HG02623 (cell line): ENCODE measurements around the gene ZBTB32.
"Not testable (repeated sequence)": the region's sequence is repeated elsewhere in the genome, so short reads cannot be mapped to it uniquely, and the experiment has no call there.

ENCODE experiments used
- ATAC-seq: cut with Tn5 transposase; IDR thresholded peaks from one replicate; pipeline ENCODE4 v1.9.1; 2021; ENCODE audit warnings: moderate library complexity; ENCODE audit not compliant: unreplicated experiment

ZBTB32 gene

DNA sequence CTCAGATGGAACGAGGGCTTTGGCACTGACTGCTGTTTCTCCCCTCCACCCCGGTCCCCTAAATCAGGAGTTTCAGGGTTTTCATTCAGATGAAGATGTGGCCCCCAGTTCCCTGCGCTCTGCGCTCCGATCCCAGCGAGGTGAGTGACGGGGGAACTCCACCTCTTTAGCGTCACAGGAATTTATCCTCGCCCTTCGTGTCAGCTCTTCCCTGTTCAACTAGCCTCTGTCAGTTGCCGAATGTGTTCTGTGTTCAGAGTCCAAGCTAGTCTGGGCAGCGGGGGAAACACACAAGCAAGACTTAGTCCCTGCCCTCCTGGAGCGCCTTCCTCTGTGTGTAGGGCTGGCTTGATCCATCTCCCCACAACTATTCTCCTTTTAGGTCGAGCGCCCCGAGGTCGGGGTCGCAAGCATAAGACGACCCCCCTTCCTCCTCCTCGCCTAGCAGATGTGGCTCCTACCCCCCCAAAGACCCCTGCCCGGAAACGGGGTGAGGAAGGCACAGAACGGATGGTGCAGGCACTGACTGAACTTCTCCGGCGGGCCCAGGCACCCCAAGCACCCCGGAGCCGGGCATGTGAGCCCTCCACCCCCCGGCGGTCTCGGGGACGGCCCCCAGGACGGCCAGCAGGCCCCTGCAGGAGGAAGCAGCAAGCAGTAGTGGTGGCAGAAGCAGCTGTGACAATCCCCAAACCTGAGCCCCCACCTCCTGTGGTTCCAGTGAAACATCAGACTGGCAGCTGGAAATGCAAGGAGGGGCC is 15.2 kb downstream of the ZBTB32 start:
- no peak for ATAC-seq

DNA sequence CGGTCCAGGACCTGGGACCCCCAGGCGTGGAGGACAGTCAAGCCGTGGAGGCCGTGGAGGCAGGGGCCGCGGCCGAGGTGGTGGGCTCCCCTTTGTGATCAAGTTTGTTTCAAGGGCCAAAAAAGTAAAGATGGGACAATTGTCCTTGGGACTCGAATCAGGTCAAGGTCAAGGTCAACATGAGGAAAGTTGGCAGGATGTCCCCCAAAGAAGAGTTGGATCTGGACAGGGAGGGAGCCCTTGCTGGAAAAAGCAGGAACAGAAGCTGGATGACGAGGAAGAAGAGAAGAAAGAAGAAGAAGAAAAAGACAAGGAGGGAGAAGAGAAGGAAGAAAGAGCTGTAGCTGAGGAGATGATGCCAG is 15.8 kb downstream of the ZBTB32 start:
- ATAC-seq = no peak

DNA sequence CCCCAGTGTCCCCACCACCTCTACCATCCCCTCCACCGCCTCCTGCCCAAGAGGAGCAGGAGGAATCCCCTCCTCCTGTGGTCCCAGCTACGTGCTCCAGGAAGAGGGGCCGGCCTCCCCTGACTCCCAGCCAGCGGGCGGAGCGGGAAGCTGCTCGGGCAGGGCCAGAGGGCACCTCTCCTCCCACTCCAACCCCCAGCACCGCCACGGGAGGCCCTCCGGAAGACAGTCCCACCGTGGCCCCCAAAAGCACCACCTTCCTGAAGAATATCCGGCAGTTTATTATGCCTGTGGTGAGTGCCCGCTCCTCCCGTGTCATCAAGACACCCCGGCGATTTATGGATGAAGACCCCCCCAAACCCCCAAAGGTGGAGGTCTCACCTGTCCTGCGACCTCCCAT is 16.3 kb downstream of the ZBTB32 start:
- no peak for ATAC-seq

DNA sequence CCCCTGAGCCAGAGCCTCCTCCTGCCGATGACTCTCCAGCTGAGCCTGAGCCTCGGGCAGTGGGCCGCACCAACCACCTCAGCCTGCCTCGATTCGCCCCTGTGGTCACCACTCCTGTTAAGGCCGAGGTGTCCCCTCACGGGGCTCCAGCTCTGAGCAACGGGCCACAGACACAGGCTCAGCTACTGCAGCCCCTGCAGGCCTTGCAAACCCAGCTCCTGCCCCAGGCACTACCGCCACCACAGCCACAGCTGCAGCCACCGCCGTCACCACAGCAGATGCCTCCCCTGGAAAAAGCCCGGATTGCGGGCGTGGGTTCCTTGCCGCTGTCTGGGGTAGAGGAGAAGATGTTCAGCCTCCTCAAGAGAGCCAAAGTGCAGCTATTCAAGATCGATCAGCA is 17.0 kb downstream of the ZBTB32 start:
- ATAC-seq = no peak

DNA sequence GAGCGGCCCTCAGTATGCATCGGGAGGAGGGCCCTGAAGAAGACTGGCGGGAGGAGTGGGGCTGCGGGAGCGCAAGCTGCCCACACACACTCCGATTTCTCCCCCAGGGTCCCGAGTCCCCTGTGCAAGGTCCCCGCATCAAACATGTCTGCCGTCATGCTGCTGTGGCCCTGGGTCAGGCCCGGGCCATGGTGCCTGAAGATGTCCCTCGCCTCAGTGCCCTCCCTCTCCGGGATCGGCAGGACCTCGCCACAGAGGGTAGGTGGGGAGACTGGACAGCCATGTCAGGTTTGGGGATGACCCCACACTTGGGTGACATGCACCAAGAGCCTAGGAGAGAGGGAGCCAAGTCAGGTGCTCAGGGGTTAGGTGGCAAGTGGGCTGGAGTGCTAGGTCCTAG is 18.1 kb downstream of the ZBTB32 start:
- ATAC-seq = no peak

DNA sequence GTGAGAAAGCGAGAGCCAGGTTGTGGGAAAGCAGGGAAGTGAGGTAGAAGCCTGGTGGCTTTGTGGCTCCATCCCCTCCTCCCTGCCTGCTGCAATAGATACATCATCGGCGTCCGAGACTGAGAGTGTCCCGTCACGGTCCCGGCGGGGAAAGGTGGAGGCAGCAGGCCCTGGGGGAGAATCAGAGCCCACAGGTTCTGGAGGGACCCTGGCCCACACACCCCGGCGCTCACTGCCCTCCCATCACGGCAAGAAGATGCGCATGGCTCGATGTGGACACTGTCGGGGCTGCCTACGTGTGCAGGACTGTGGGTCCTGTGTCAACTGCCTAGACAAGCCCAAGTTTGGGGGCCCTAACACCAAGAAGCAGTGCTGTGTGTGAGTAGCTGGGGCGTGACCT is 18.5 kb downstream of the ZBTB32 start:
- no peak for ATAC-seq

DNA sequence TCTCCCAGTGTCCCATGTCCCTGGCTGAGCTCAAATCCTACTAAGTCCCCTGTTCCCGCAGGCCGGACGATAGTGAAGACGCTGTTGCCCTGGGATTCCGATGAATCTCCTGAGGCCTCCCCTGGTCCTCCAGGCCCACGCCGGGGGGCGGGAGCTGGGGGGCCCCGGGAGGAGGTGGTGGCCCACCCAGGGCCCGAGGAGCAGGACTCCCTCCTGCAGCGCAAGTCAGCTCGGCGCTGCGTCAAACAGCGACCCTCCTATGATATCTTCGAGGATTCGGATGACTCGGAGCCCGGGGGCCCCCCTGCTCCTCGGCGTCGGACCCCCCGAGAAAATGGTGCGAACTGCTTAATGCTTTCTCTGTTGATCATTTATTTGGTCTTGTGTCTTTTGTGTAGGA is 19.3 kb downstream of the ZBTB32 start:
- no peak for ATAC-seq

DNA sequence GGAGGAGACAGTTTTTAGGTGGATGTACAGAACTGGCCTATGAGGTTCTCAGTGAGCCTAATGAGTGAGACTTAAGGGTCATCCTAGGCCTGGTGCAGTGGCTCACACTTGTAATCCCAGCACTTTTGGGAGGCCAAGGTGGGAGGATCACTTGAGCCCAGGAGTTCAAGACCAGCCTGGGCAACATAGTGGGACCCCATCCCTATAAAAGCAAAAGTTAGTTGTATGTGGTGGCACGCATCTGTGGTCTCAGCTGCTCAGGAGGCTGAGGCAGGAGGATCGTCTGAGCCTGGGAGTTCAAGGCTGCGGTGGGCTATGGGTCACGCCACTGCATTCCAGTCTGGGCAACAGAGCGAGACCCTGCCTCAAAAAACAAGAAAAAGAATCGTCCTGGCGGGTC is 19.8 kb downstream of the ZBTB32 start:
- ATAC-seq = not testable (repeated sequence)

DNA sequence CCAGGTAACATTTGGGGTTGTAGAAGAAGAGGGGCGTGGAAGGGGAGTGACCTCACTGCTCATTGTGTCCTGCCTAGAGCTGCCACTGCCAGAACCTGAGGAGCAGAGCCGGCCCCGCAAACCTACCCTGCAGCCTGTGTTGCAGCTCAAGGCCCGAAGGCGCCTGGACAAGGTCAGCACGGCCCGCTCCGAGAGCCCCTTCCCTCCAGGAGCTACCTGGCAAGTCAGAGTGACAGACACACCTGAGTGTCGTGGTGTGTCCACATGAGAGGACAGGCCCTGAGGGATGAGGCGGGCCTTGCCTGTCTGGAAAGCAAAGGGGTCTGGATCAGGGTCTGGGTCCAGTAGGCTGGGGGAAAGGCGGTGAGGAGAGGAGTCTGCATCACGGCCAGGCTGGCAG is 20.2 kb downstream of the ZBTB32 start:
- no peak for ATAC-seq

DNA sequence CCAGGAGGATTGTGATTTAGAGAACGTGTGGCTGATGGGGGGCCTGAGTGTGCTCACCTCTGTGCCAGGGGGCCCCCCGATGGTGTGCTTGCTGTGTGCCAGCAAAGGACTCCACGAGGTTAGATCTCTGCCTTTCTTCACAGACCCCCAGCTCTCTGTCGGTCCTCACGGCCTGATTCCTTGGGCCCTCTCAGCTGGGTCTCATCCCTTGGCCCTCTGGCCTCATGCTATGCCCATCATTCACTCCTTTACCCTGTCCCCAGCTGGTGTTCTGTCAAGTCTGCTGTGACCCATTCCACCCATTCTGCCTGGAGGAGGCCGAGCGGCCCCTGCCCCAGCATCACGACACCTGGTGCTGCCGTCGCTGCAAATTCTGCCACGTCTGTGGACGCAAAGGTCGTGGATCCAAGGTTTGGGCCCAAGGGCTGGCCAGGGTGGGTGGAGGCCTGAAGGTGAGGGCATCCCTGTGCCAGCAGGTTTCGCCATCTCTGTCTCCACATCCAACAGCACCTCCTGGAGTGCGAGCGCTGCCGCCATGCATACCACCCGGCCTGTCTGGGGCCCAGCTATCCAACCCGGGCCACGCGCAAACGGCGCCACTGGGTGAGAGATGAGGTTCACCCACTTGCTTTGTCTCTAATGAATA is 21.0 kb downstream of the ZBTB32 start:
- ATAC-seq = no peak

DNA sequence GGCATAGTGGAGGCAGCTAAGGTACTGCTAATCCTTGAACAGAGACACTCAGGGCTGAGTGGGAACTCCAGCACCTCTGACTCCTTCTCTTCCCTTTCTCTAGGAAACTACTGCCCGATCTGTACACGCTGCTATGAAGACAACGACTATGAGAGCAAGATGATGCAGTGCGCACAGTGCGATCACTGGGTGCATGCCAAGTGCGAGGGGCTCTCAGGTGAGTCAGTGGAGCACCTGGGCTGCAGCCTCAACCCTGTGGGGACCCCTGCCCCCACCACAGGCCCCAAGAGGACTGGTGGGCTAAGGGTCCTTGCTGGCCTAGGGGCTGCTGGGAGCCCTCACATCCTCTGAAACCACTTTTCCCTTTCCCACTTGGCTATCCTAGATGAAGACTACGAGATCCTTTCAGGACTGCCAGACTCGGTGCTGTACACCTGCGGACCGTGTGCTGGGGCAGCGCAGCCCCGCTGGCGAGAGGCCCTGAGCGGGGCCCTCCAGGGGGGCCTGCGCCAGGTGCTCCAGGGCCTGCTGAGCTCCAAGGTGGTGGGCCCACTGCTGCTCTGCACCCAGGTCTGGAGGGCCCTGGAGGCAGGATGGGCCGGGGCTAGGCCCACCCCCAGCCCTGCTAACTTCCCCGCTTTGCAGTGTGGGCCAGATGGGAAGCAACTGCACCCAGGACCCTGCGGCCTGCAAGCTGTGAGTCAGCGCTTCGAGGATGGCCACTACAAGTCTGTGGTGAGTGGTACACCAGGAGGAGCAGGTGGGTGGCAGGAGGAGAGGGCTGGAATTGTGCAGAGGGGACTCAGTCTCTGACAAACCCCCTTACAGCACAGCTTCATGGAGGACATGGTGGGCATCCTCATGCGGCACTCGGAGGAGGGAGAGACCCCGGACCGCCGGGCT is 22.9 kb downstream of the ZBTB32 start:
- ATAC-seq = no peak

DNA sequence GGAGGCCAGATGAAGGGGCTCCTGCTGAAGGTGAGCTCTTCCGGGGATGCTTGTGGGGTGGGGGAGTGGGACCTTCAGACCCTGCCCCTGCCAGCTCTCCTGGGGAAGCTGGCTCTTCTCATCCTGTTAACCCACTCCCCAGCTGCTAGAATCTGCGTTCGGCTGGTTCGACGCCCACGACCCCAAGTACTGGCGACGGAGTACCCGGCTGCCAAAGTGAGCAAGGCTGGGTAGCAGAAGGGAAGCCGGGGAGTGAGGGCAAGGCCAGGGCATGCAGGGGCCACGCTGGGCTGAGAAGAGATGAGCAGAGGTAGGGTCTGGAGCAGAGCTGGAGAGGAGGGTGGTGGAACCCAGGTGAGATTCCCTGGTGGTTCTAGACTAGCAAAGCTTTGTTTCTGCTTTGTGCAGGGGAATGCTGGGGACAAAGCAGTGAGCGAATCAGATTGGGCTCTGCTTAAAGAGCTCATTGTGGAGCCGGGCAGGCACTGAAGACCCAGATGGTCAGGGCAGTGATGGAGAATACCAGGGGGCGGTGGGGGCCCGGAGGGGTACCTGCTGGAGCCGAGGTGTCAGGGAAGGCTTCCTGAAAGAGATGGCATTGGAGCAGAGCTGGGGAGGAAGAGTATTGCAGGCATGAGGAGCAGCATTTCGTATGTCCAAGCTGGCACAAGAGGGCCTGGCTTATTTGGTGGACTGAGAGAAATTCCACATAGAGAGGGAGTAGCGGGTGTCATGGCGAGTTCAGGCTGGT is 23.8 kb downstream of the ZBTB32 start:
- ATAC-seq = no peak

DNA sequence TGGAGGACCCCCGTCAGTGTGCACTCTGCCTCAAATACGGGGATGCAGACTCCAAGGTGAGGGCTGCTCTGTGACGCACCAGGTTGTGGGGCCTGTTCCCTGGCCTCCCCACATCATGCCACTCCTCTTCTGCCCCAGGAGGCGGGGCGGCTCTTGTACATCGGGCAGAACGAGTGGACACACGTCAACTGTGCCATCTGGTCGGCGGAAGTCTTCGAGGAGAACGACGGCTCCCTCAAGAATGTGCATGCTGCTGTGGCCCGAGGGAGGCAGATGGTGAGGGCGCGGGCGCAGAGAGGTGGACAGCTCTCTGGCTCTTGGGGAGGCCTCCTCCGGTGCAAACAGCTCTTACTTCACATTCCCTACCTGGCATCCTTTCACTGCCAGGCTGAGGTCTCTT is 24.7 kb downstream of the ZBTB32 start:
- no peak for ATAC-seq

DNA sequence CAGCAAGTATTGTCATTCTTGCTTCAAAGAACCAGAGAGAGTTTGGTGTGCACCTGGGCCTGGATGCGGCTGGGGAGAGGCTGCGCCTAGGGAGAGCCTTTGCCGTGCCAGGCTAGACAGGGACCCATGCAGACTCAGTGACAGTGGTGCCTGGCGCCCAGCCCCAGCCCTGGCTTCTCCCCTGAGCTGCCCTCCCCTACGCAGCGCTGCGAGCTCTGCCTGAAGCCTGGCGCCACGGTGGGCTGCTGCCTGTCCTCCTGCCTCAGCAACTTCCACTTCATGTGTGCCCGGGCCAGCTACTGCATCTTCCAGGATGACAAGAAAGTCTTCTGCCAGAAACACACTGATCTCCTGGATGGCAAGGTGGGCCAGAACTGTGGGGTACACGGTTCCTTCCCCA is 25.4 kb downstream of the ZBTB32 start:
- ATAC-seq = no peak

DNA sequence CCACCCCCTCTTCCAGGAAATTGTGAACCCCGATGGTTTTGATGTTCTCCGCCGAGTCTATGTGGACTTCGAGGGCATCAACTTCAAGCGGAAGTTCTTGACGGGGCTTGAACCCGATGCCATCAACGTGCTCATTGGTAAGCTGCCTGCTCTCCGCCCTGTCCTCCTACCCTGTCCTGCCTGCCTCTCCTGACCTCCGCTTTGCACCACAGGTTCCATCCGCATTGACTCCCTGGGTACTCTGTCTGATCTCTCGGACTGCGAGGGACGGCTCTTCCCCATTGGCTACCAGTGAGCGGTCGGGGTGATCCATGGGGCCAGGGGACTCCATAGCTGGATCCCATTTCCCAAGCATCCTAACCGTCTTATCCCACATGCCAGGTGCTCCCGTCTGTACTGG is 26.0 kb downstream of the ZBTB32 start:
- ATAC-seq = no peak

DNA sequence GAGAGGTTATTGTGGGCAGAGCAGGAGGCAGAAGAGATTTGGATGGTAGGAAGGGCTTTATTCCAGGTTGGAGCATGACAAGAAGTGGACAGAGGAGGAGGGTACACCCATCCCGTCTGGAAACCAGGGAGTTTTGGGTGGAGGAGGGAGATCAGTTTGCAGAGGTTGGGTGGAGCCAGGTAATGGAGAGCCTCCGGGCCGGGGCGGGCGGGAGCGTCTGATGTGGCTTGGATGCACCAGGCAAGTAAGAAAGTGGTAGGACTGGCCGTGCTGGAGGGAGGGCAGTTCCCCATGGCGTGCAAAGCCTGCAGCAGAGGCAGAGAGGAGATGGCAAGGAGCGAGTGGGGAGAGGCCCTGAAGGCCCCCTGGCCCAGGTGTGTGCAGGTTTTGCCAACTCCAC is 27.0 kb downstream of the ZBTB32 start:
- ATAC-seq = no peak

DNA sequence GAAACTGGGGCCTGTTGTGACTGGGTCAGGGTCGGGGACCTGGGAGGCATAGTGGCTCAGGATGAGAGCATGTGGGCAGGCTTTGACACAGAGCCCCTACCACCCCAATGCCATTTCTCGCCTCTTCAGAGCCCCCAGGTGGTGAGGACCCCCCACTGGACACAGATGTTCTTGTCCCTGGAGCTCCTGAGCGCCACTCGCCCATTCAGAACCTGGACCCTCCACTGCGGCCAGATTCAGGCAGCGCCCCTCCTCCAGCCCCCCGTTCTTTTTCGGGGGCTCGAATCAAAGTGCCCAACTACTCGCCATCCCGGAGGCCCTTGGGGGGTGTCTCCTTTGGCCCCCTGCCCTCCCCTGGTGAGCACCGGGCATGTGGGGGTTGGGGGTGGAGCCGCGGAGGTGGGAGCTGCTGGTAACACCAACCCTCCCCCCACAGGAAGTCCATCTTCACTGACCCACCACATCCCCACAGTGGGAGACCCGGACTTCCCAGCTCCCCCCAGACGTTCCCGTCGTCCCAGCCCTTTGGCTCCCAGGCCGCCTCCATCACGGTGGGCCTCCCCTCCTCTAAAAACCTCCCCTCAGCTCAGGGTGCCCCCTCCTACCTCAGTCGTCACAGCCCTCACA is 27.5 kb downstream of the ZBTB32 start:
- ATAC-seq = no peak

DNA sequence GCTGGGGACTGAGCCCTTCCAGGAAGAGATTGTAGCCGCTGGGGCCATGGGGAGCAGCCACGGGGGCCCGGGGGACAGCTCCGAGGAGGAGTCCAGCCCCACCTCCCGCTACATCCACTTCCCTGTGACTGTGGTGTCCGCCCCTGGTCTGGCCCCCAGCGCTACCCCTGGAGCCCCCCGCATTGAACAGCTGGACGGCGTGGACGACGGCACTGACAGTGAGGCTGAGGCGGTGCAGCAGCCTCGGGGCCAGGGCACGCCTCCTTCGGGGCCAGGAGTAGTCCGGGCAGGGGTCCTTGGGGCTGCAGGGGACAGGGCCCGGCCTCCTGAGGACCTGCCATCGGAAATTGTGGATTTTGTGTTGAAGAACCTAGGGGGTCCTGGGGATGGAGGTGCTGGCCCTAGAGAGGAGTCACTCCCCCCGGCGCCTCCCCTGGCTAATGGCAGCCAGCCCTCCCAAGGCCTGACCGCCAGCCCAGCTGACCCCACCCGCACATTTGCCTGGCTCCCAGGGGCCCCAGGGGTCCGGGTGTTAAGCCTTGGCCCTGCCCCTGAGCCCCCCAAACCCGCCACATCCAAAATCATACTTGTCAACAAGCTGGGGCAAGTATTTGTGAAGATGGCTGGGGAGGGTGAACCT is 28.3 kb downstream of the ZBTB32 start:
- no peak for ATAC-seq

DNA sequence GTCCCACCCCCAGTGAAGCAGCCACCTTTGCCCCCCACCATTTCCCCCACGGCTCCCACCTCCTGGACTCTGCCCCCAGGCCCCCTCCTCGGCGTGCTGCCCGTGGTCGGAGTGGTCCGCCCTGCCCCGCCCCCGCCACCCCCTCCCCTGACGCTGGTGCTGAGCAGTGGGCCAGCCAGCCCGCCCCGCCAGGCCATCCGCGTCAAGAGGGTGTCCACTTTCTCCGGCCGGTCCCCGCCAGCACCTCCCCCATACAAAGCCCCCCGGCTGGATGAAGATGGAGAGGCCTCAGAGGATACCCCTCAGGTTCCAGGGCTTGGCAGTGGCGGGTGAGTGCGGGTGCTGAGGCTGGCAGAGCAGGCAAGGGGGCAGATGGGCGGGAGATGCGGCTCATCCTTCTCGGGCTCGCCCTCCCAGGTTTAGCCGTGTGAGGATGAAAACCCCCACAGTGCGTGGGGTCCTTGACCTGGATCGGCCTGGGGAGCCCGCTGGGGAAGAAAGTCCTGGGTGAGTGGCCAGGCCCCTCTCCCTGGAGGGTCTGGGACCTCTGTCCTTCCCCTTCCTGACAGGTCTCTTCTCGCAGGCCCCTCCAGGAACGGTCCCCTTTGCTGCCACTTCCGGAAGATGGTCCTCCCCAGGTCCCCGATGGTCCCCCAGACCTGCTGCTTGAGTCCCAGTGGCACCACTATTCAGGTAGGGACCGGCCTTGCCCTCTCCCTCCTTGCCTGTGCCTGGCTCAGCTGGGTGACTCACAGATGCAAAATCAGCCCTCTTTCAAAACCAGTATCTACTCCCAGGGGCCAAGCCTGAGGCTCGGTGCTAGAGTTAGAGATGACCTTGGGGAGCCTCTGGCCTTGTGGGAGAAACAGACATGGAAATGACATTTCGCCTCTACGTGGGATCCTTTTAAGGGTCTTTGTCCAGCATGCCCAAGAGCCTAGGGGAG is 29.1 kb downstream of the ZBTB32 start:
- ATAC-seq = no peak
